K562 (cell line): ENCODE results near the gene PDCD1LG2. TPM values are rescaled to one million over a fixed set of nuclear protein-coding genes. Genes with fewer than 3 reads are reported as not detected.

Source experiments
- ATAC-seq: fragments of 200-7000 bp; cut with Tn5 transposase; 3 replicates; pipeline ENCODE4 v1.9.1; 2020; ENCODE audit warnings: moderate library complexity
- BruUV-seq: library from RNA; stranded (reverse); fragments of 400-500 nt; replicated peaks from 2 replicates; lab custom pipeline; 2021; lab: Mats Ljungman, UMichigan
- CTCF ChIA-PET: fragments of 300-600 bp; formaldehyde crosslinking; extraction: SDS; loops from one replicate; lab custom pipeline; 2021; ENCODE audit warnings: low intra/inter-chr PET ratio; lab: Yijun Ruan, JAX
- POLR2A ChIA-PET: fragments of 300-600, 350-650 bp; sonication (Branson Sonifier 250); formaldehyde crosslinking; extraction: SDS; loops from one replicate; lab custom pipeline; 2021; ENCODE audit warnings: antibody characterized with exemption, inconsistent platforms; lab: Yijun Ruan, JAX
- DNase-seq, 4 experiments: peaks; one replicate each; pipeline versions ENCODE4 v3.0.0 to v3.0.0-alpha.2; 2011 to 2018; ENCODE audit warnings: low spot score in 3 of 4, mixed read lengths in 3 of 4; ENCODE audit errors: extremely low read depth in 1 of 4
- FAIRE-seq: peaks from 2 replicates; lab custom pipeline; 2011; peaks lifted over from hg19 to GRCh38; lab: Jason Lieb, UNC
- H2AFZ ChIP-seq: 2 replicates; pipeline ENCODE4 v1.6.0; 2011; ENCODE audit warnings: low read depth, low read length, control low read depth, inconsistent platforms
- H3K27ac ChIP-seq: fragments of 200-600 bp; 3 replicates; pipeline ENCODE4 v1.8.0; 2011; ENCODE audit warnings: low read depth, mild to moderate bottlenecking, control low read depth, inconsistent platforms, low read length, moderate library complexity, mixed read lengths; ENCODE audit errors: extremely low read depth
- H3K27me3 ChIP-seq, 2 experiments: fragments of 300-600 bp in 1 of 2; 2 replicates in 1 of 2; 3 replicates in 1 of 2; pipeline versions ENCODE4 v1.6.0 to v1.8.0; 2011; ENCODE audit warnings: inconsistent platforms in 2 of 2, low read length in 2 of 2, mild to moderate bottlenecking in 1 of 2, mixed read lengths in 1 of 2, moderate library complexity in 1 of 2; ENCODE audit not compliant: control insufficient read depth in 2 of 2, insufficient read depth in 2 of 2
- H3K36me3 ChIP-seq: fragments of 300-600 bp; 3 replicates; pipeline ENCODE4 v1.8.0; 2011; ENCODE audit warnings: mild to moderate bottlenecking, low read length, inconsistent platforms; ENCODE audit not compliant: control insufficient read depth, insufficient read depth
- H3K4me1 ChIP-seq, 2 experiments: fragments of 200-600 bp in 1 of 2; replicated peaks in 1 of 2; 2 replicates in 1 of 2; 3 replicates in 1 of 2; pipeline versions ENCODE4 v1.5.1 to v1.8.0; 2011; ENCODE audit warnings: inconsistent platforms in 2 of 2, low read length in 2 of 2, mild to moderate bottlenecking in 1 of 2, mixed read lengths in 1 of 2, moderate library complexity in 1 of 2; ENCODE audit not compliant: control insufficient read depth in 2 of 2, insufficient read depth in 2 of 2
- H3K4me2 ChIP-seq: 2 replicates; pipeline ENCODE4 v1.6.1; 2011; ENCODE audit warnings: low read length, control low read depth, inconsistent platforms, mixed read lengths; ENCODE audit not compliant: insufficient read depth
- H3K4me3 ChIP-seq: fragments of 200-600 bp; sonication (generic), shearing (Covaris generic); 2 replicates; pipeline ENCODE4 v1.5.1; 2016; ENCODE audit warnings: control low read depth, inconsistent platforms
- H3K79me2 ChIP-seq: fragments of 200-600 bp; 3 replicates; pipeline ENCODE4 v1.8.0; 2011; ENCODE audit warnings: low read length, inconsistent platforms; ENCODE audit not compliant: control insufficient read depth, insufficient read depth
- H3K9ac ChIP-seq, 2 experiments: 2 replicates each; pipeline versions ENCODE4 v1.6.0 to v1.6.1; 2011; ENCODE audit warnings: low read depth in 2 of 2, low read length in 2 of 2, control low read depth in 1 of 2, inconsistent platforms in 1 of 2, mild to moderate bottlenecking in 1 of 2, mixed read lengths in 1 of 2; ENCODE audit not compliant: insufficient read depth in 1 of 2
- H3K9me1 ChIP-seq: one replicate; pipeline ENCODE4 v1.6.0; 2011; ENCODE audit warnings: inconsistent platforms, mild to moderate bottlenecking, low read length, moderate library complexity; ENCODE audit not compliant: control insufficient read depth, insufficient read depth
- H3K9me3 ChIP-seq: replicated peaks from 2 replicates; pipeline ENCODE4 v1.5.1; 2011; ENCODE audit warnings: low read depth, low read length, inconsistent platforms; ENCODE audit not compliant: control insufficient read depth, insufficient read depth
- H4K20me1 ChIP-seq: replicated peaks from 2 replicates; pipeline ENCODE4 v1.6.1; 2011; ENCODE audit warnings: low read length, inconsistent platforms, mixed read lengths; ENCODE audit not compliant: control insufficient read depth, insufficient read depth
- BHLHE40 ChIP-seq: IDR thresholded peaks from 2 replicates; pipeline ENCODE4 v1.6.1; 2011; ENCODE audit warnings: low read length, improper control_type of control experiment
- FOXP4 ChIP-seq: sonication (generic); formaldehyde crosslinking; IDR thresholded peaks from 2 replicates; pipeline ENCODE4 v1.8.0; 2022; ENCODE audit warnings: mild to moderate bottlenecking, missing genetic modification reagents, borderline replicate concordance
- PREB ChIP-seq: sonication (generic); formaldehyde crosslinking; IDR thresholded peaks from 2 replicates; pipeline ENCODE4 v1.8.1; 2023; ENCODE audit warnings: mild to moderate bottlenecking, missing genetic modification reagents
- RBM34 ChIP-seq: fragments of 200-400 bp; formaldehyde crosslinking; IDR thresholded peaks from 2 replicates; pipeline ENCODE4 v1.6.1; 2018; ENCODE audit warnings: low read length, borderline replicate concordance; ENCODE audit not compliant: insufficient read depth
- RFX1 ChIP-seq: fragments of 450-650 bp; IDR thresholded peaks from 2 replicates; pipeline ENCODE4 v1.6.1; 2016; ENCODE audit warnings: mild to moderate bottlenecking, moderate library complexity
- SRSF7 ChIP-seq: fragments of 200-400 bp; formaldehyde crosslinking; optimal IDR thresholded peaks from 2 replicates; pipeline ENCODE3; 2017; ENCODE audit warnings: mild to moderate bottlenecking, low read depth, low read length
- WGBS: fragments of 100-300 bp; shearing (Covaris generic); methylation state at CpG from one replicate; pipeline ENCODE4 v1.1.6; 2016; ENCODE audit warnings: low coverage, mixed read lengths; ENCODE audit not compliant: insufficient coverage; ENCODE audit errors: missing lambda C conversion rate; 5-methylcytosine and 5-hydroxymethylcytosine counted together
- in situ Hi-C: fragments of 300-500 bp; cut with MboI; formaldehyde crosslinking; loops from 4 replicates; pipeline ENCODE4 v1.15.0; 2018; ENCODE audit warnings: inconsistent platforms, mixed read lengths
- intact Hi-C: fragments of 100-400 bp; cut with micrococcal nuclease; formaldehyde crosslinking; loops from 2 replicates; pipeline ENCODE4 v1.14.2; 2022
- polyA plus RNA-seq, 8 experiments: library from polyadenylated mRNA; depleted of rRNA in 4 of 8; stranded (reverse) in 5 of 8; unstranded in 3 of 8; fragments of >200 nt; fragmentation: Nextera tagmentation in 2 of 8; fragmentation: Illumina TruSeq in 1 of 8; extraction: Ambion mirVana in 2 of 8; extraction: Trizol in 1 of 8; gene quantifications; 2 replicates each; pipeline versions ENCODE4 v1.2.1 to v1.2.3, GENCODE V29; 2011 to 2014; ENCODE audit warnings: inconsistent platforms in 1 of 8, missing spikeins in 1 of 8
- total RNA-seq, 7 experiments: library from RNA; depleted of rRNA in 6 of 7; stranded (reverse); fragments of >200 nt in 6 of 7; fragmentation: Illumina TruSeq in 2 of 7; extraction: Trizol in 2 of 7; gene quantifications; 2 replicates each; pipeline versions ENCODE4 v1.2.1 to v1.2.3, GENCODE V29; 2011 to 2021; ENCODE audit warnings: low replicate concordance in 1 of 7

The PDCD1LG2 gene
- total and polyA plus RNA-seq, 9 of the 15 experiments (the other 6 are each of a cell fraction or from before 2014, with no cell fraction given), result not detected

- no peaks in the 10 kb centered on the region for H4K20me1 ChIP-seq
- no peaks in the 10 kb centered on the region for H3K9me3 ChIP-seq
- CTCF ChIA-PET, result no interaction called here
- no peaks in the 10 kb centered on the region for H3K4me1 ChIP-seq
- in situ Hi-C loops, result no loop called here
- H3K9ac ChIP-seq, result no peak overlapping the region
- no peak for FAIRE-seq
- no peaks in the 10 kb centered on the region; a peak in 1 of 5 replicates for H3K27me3 ChIP-seq
- ATAC-seq, result no peak
- no peaks in the 10 kb centered on the region for H3K79me2 ChIP-seq
- TF ChIP-seq BHLHE40, result no peak
- TF ChIP-seq PREB (CRISPR knock-in tag), result no peak
- TF ChIP-seq RFX1, result no peak
- no peak for TF ChIP-seq SRSF7
- no peak for TF ChIP-seq FOXP4 (CRISPR knock-in tag)
- no peak for TF ChIP-seq RBM34
- TF ChIP-seq, all 486 proteins: peak for 0
- H3K4me2 ChIP-seq, result no peak overlapping the region
- H3K36me3 ChIP-seq, result no peaks in the 10 kb centered on the region
- intact Hi-C loops, result no loop called here
- POLR2A ChIA-PET, result no interaction called here
- H3K9me1 ChIP-seq, result no peaks in the 10 kb centered on the region
- no TSS peak for BruUV-seq
- 50% methylated on average over 5 of the region's 6 CpGs for WGBS
- no peak overlapping the region for H2AFZ ChIP-seq
- no peak overlapping the region for H3K4me3 ChIP-seq
- no peak overlapping the region for H3K27ac ChIP-seq
- DNase-seq, result no peak
These were observed 4.4 kb downstream of the PDCD1LG2 start for GRCh38 chr9:5514617-5515260.
